Body of pancreas (tissue), 4 donors: ENCODE data around the gene SOCS1.

Source experiments
- CTCF ChIP-seq, 7 experiments: fragments of 450-650 bp in 4 of 7; fragments of 200-600 bp in 3 of 7; sonication (generic) in 3 of 7; IDR thresholded peaks; one replicate each; pipeline ENCODE4 v1.5.1; 2016 to 2019; ENCODE audit warnings: antibody characterized with exemption in 7 of 7
- POLR2A ChIP-seq, 3 donors: fragments of 450-650 bp; IDR thresholded peaks; one replicate each; pipeline ENCODE4 v1.6.1; 2016; ENCODE audit warnings: antibody characterized with exemption in 3 of 3, mild to moderate bottlenecking in 2 of 3

GRCh38 chr16:11289202-11289601 is 33.2 kb upstream of the SOCS1 start:
- TF ChIP-seq POLR2A (IDR thresholded peaks at IDR 0.05) (no peak), CTCF (IDR thresholded peaks at IDR 0.05) (no peak)
